ENCODE measurements around the gene BMP8A. TPM values are rescaled to one million over a fixed set of nuclear protein-coding genes. Genes with fewer than 3 reads are reported as not detected.

BMP8A gene
- total and polyA plus RNA-seq, 10 donors, result 0.06 to 2.8 (median 1.4) TPM; not detected in 1

DNA sequence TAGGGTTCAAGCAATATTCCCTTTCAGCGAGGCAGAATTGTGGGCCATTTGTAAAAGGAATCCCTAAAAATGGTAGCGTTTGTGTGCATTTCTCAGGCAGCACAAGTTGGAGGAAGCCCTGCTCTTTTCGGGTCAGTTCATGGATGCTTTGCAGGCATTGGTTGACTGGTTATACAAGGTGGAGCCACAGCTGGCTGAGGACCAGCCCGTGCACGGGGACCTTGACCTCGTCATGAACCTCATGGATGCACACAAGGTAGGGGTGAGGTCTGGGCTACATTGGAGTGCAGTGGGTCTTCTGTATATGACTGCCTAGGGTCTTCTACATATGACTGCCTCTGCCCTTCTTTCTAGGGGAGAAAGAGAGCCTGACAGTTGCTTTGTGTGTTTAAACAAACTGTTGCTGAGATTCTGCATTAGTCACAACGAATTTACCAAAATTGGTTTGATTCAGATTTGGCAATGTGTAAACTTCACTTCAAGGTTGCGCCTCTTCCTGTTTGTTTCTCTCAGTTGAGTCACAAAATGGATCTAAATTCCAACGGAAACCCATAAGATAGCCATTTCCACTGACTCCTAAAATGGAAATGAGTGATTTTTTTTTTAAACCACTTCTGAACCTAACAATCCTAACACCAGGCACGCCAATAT is 40.4 kb upstream of the BMP8A start:
- WGBS, 5 donors, result 68 to 78% (median 71%) methylated on average over 6 to 10 of the region's 10 CpGs
- Histone ChIP-seq H3K4me3 (no peak overlapping the region), H3K27me3 (replicated peaks in 1 of 7) (no peaks in the 10 kb centered on the region), H3K36me3 (peaks cover 3 to 100% (median 96%) of the 10 kb centered on the region in 6 donors), H3K9me3 (no peaks in the 10 kb centered on the region), H3K27ac (peak overlapping the region; percentile 21 to 82 (median 70)), H3K4me1 (peaks cover 0 to 21% (median 2%) of the 10 kb centered on the region in 6 donors)
- TF ChIP-seq, protein P1, sequence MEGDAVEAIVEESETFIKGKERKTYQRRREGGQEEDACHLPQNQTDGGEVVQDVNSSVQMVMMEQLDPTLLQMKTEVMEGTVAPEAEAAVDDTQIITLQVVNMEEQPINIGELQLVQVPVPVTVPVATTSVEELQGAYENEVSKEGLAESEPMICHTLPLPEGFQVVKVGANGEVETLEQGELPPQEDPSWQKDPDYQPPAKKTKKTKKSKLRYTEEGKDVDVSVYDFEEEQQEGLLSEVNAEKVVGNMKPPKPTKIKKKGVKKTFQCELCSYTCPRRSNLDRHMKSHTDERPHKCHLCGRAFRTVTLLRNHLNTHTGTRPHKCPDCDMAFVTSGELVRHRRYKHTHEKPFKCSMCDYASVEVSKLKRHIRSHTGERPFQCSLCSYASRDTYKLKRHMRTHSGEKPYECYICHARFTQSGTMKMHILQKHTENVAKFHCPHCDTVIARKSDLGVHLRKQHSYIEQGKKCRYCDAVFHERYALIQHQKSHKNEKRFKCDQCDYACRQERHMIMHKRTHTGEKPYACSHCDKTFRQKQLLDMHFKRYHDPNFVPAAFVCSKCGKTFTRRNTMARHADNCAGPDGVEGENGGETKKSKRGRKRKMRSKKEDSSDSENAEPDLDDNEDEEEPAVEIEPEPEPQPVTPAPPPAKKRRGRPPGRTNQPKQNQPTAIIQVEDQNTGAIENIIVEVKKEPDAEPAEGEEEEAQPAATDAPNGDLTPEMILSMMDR (IDR thresholded peaks at IDR 0.05 in 8 of 11, conservative IDR thresholded peaks at IDR 0.05 in 3 of 11), result no peak
- TF ChIP-seq POLR2AphosphoS5 (IDR thresholded peaks at IDR 0.05), result peak in 2 of 3 donors; percentile 30 to 44
- intact Hi-C loops (cut with DNase I; ENCODE audit: low total_unique reads), result no loop called here
- DNase-seq, result no peak

DNA sequence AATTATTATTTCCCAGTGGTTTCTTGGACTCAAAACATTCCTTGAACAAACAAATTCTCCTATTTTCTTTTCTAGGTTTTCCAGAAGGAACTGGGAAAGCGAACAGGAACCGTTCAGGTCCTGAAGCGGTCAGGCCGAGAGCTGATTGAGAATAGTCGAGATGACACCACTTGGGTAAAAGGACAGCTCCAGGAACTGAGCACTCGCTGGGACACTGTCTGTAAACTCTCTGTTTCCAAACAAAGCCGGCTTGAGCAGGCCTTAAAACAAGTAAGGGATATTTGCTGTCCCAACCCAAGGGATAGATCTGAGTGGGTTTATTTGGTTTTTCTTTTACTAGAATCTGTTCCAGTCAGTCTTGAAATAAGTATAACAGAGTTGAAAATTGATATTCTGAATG is 39.4 kb upstream of the BMP8A start:
- no peak for TF ChIP-seq POLR2AphosphoS5 (IDR thresholded peaks at IDR 0.05)
- no peak for TF ChIP-seq POLR2A (IDR thresholded peaks at IDR 0.05)
- TF ChIP-seq, protein P1 (IDR thresholded peaks at IDR 0.05 in 8 of 11, conservative IDR thresholded peaks at IDR 0.05 in 3 of 11), result no peak
- H3K27me3 ChIP-seq (replicated peaks in 1 of 7), result no peaks in the 10 kb centered on the region
- DNase-seq, result no peak
- no peaks in the 10 kb centered on the region for H3K9me3 ChIP-seq
- peaks cover 0 to 21% (median under 1%) of the 10 kb centered on the region in 6 donors for H3K4me1 ChIP-seq
- intact Hi-C loops (cut with DNase I; ENCODE audit: low total_unique reads), result no loop called here
- 85 to 92% (median 90%) methylated on average over 7 of the region's 7 CpGs for WGBS, 5 donors
- peak overlapping the region; percentile 37 to 82 (median 70) for H3K27ac ChIP-seq
- no peak overlapping the region for H3K4me3 ChIP-seq
- H3K36me3 ChIP-seq, result peaks cover 5 to 100% (median 98%) of the 10 kb centered on the region in 6 donors

DNA sequence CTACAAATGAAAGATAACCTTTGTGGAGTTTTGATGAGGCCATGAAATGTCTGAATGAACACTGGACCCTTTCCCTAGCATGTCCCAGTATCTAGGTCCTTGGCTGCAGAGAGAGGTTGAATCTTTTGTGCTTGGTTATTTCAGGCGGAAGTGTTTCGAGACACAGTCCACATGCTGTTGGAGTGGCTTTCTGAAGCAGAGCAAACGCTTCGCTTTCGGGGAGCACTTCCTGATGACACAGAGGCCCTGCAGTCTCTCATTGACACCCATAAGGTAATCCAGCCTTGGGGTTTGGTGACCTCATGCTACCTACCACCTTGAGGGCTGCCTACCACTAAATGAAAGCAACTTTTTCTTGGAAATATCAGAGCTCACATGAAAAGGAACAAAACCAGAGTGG is 38.9 kb upstream of the BMP8A start:
- intact Hi-C loops (cut with DNase I; ENCODE audit: low total_unique reads), result no loop called here
- Histone ChIP-seq H3K4me3 (no peak overlapping the region), H3K9me3 (no peaks in the 10 kb centered on the region), H3K4me1 (peaks cover 0 to 21% (median 0%) of the 10 kb centered on the region in 6 donors), H3K27me3 (replicated peaks in 1 of 7) (no peaks in the 10 kb centered on the region), H3K36me3 (peaks cover 5 to 100% (median 98%) of the 10 kb centered on the region in 6 donors), H3K27ac (peak overlapping the region in 6 of 8 donors; percentile 37 to 82 (median 70))
- DNase-seq, result no peak
- 87 to 92% (median 89%) methylated on average over 5 of the region's 5 CpGs for WGBS, 5 donors
- TF ChIP-seq, protein P1 (IDR thresholded peaks at IDR 0.05 in 8 of 11, conservative IDR thresholded peaks at IDR 0.05 in 3 of 11), result no peak
- TF ChIP-seq POLR2A (IDR thresholded peaks at IDR 0.05), result no peak
- no peak for TF ChIP-seq POLR2AphosphoS5 (IDR thresholded peaks at IDR 0.05)

DNA sequence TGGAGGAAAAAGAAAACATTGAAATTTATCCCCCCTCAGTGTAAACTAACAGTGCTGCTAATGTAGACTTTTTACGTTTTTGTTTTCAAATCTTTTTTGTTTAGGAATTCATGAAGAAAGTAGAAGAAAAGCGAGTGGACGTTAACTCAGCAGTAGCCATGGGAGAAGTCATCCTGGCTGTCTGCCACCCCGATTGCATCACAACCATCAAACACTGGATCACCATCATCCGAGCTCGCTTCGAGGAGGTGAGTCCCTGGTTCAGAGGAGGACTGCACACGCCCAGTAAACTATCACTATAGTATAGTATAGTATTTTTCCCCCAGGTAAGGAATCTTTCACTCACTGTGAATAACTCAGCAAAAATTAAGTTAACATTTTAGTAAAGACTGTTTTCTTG is 37.8 kb upstream of the BMP8A start:
- peaks cover 0 to 21% (median 0%) of the 10 kb centered on the region in 6 donors for H3K4me1 ChIP-seq
- H3K27ac ChIP-seq, result peak overlapping the region in 1 of 8 donors; percentile 27
- no peak for DNase-seq
- no peak overlapping the region for H3K4me3 ChIP-seq
- H3K27me3 ChIP-seq (replicated peaks in 1 of 7), result no peaks in the 10 kb centered on the region
- no peaks in the 10 kb centered on the region for H3K9me3 ChIP-seq
- H3K36me3 ChIP-seq, result peaks cover 14 to 100% (median 98%) of the 10 kb centered on the region in 6 donors
- intact Hi-C loops (cut with DNase I; ENCODE audit: low total_unique reads), result no loop called here
- WGBS, 5 donors, result 85 to 94% (median 87%) methylated on average over 8 of the region's 8 CpGs
- TF ChIP-seq POLR2A (IDR thresholded peaks at IDR 0.05) (no peak), POLR2AphosphoS5 (IDR thresholded peaks at IDR 0.05) (no peak)
- TF ChIP-seq, protein P1 (IDR thresholded peaks at IDR 0.05 in 8 of 11, conservative IDR thresholded peaks at IDR 0.05 in 3 of 11), result no peak
